GM12872 (cell line): ENCODE measurements around the gene MUC6.

Experiments
- CTCF ChIP-seq: IDR thresholded peaks from 3 replicates; pipeline ENCODE4 v1.5.1; 2011; ENCODE audit warnings: low read depth, mild to moderate bottlenecking, low read length, moderate library complexity; ENCODE audit not compliant: insufficient read depth

Gene MUC6

DNA sequence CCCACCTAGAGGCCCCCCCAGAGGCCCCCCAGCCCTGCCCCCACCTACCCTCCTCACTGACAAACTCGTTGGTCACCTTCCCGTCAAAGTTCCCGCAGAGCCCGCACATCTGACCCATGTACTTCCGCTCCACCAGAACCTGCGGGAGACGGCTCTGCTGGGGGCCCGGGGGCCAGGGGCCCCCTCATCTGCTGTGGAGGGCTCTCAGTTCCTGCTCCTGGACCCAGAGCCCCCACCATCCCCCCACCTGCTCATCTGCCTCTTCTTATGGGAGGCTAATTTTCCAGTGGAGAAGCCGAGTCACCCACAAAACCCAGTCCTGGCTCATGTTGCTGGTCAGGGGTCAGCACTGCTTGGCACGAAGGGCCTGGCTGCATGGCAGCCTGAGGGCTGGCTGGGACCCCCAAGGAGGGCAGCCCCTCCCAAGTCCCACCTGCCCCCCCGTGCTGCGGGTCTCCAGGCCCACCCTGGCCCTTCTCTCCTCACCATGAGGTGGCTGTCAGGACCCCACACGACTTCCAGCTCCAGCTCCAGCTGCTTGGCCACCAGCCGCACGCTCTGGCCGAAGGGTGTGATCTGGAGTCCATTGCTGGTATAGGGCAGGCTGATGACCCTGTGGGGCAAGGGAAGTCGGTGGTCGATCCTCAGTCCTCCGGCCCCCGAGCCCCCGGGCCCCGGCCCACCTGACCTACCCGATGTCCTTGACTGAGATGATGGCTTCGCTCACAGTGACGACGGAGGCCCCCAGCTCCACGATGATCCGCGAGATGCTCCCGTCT is 5.2 kb downstream of the MUC6 start:
- no peak for TF ChIP-seq CTCF

GRCh38 chr11:1030556-1030955 is 6.0 kb downstream of the MUC6 start:
- no peak for TF ChIP-seq CTCF

DNA sequence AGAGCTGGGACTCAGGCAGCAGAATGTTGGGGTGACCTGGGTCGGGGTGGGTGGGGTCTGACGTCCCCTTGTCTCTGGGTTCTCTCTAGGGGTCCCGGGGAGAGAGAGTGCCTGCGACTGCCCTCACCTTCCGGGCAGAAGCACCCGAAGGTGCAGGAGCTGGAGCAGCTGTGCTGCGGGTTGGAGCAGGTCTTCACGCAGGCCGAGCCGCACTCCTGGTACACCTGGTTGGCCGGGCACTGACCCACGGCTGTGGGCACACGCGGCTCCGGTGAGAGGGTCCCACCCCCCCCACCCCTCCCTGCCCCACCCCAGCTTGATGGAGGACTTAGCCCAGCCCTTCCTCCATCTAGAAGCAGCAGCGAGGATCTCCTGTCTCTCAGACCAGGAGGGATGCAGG is 6.4 kb downstream of the MUC6 start:
- no peak for TF ChIP-seq CTCF

GRCh38 chr11:1029654-1030053 is 6.9 kb downstream of the MUC6 start:
- no peak for TF ChIP-seq CTCF

- no peak for TF ChIP-seq CTCF
Observed at GRCh38 chr11:1029051-1029450, 7.5 kb downstream of the MUC6 start.

GRCh38 chr11:1028616-1029015 is 7.9 kb downstream of the MUC6 start:
- no peak for TF ChIP-seq CTCF

DNA sequence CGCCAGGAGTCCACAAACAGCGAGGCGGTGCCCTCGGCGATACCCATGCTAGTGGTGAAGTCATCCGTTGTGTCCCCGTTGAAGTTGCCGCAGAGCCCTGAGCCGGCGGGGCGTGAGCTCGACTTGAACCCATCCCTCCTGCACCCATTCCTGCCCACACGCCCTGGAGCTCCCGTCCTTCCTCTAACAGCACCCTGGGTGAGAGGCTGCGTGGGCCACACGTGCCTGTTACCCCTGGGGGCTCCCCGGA is 8.3 kb downstream of the MUC6 start:
- no peak for TF ChIP-seq CTCF
